OCI-LY1 (cell line): Measurements from ENCODE around the gene GORASP1.
A peak's percentile ranks its signal among the peaks of the same experiment; 100 is the strongest.

Source experiments
- H2AFZ ChIP-seq: fragments of 200-600 bp; sonication (generic), shearing (Covaris generic); 2 replicates; pipeline ENCODE4 v1.6.0; 2014; ENCODE audit warnings: antibody characterized with exemption, mild to moderate bottlenecking, low read length
- H3F3A ChIP-seq: fragments of 200-600 bp; sonication (generic), shearing (Covaris generic); 2 replicates; pipeline ENCODE4 v1.6.0; 2014; ENCODE audit warnings: mild to moderate bottlenecking, antibody characterized with exemption, low read length, moderate library complexity; ENCODE audit not compliant: insufficient read depth
- H3K27ac ChIP-seq: fragments of 200-600 bp; sonication (generic); 2 replicates; pipeline ENCODE4 v1.5.1; 2014; ENCODE audit warnings: low read length, mixed run types, mild to moderate bottlenecking, low read depth; ENCODE audit not compliant: poor library complexity, severe bottlenecking
- H3K27me3 ChIP-seq: fragments of 200-600 bp; sonication (generic); 2 replicates; pipeline ENCODE4 v1.6.0; 2014; ENCODE audit warnings: antibody characterized with exemption, mild to moderate bottlenecking, low read length, moderate library complexity; ENCODE audit not compliant: insufficient read depth
- H3K36me3 ChIP-seq: fragments of 200-600 bp; sonication (generic); 2 replicates; pipeline ENCODE4 v1.6.1; 2014; ENCODE audit warnings: mild to moderate bottlenecking, antibody characterized with exemption, low read length, moderate library complexity, mixed read lengths; ENCODE audit not compliant: insufficient read depth
- H3K4me1 ChIP-seq: fragments of 200-600 bp; sonication (generic); 2 replicates; pipeline ENCODE4 v1.5.1; 2014; ENCODE audit warnings: mild to moderate bottlenecking, low read length, moderate library complexity; ENCODE audit not compliant: insufficient read depth, severe bottlenecking
- H3K4me2 ChIP-seq: fragments of 200-600 bp; sonication (generic), shearing (Covaris generic); 2 replicates; pipeline ENCODE4 v1.6.1; 2014; ENCODE audit warnings: low read length
- H3K4me3 ChIP-seq: fragments of 200-600 bp; sonication (generic); 2 replicates; pipeline ENCODE4 v1.5.1; 2014; ENCODE audit warnings: low read length, low read depth, mild to moderate bottlenecking, mixed read lengths; ENCODE audit not compliant: poor library complexity, severe bottlenecking
- H3K79me2 ChIP-seq: fragments of 200-600 bp; shearing (Covaris generic); 2 replicates; pipeline ENCODE4 v1.6.1; 2016; ENCODE audit warnings: mixed run types, low read length, mixed read lengths; ENCODE audit not compliant: insufficient read depth
- H3K9ac ChIP-seq: fragments of 200-600 bp; sonication (generic), shearing (Covaris generic); 2 replicates; pipeline ENCODE4 v1.6.1; 2014; ENCODE audit warnings: mild to moderate bottlenecking, low read length, mixed read lengths
- H3K9me2 ChIP-seq: fragments of 200-600 bp; sonication (generic), shearing (Covaris generic); 2 replicates; pipeline ENCODE4 v1.6.1; 2014; ENCODE audit warnings: low read depth, mild to moderate bottlenecking, low read length, mixed read lengths
- H3K9me3 ChIP-seq: fragments of 200-600 bp; shearing (Covaris generic); 2 replicates; pipeline ENCODE4 v1.6.1; 2014; ENCODE audit warnings: low read length, mixed read lengths
- H4K20me1 ChIP-seq: fragments of 200-600 bp; sonication (generic), shearing (Covaris generic); 2 replicates; pipeline ENCODE4 v1.6.0; 2016; ENCODE audit warnings: mild to moderate bottlenecking, low read length; ENCODE audit not compliant: insufficient read depth
- EZH2 ChIP-seq: fragments of 200-600 bp; sonication (generic), shearing (Covaris generic); IDR thresholded peaks from 2 replicates; pipeline ENCODE4 v1.8.0; 2017; ENCODE audit warnings: borderline replicate concordance, mixed run types, mild to moderate bottlenecking, antibody characterized with exemption, low read length, moderate library complexity, mixed read lengths
- TF ChIP-seq, protein P1 (sequence below): fragments of 200-600 bp; sonication (generic), shearing (Covaris generic); IDR thresholded peaks from 2 replicates; pipeline ENCODE4 v1.5.1; 2017; ENCODE audit warnings: mild to moderate bottlenecking, antibody characterized with exemption, low read length, moderate library complexity, mixed read lengths

The GORASP1 gene

GRCh38 chr3:39068556-39068955 lies 38.9 kb downstream of the GORASP1 start:
- Histone ChIP-seq H3K36me3 (peaks cover 60% of the 10 kb centered on the region; the same call in 1 of the 2 replicates), H3K4me1 (peaks cover 8% of the 10 kb centered on the region), H4K20me1 (no peaks in the 10 kb centered on the region), H3K4me2 (no peak overlapping the region), H3K27me3 (no peaks in the 10 kb centered on the region), H3F3A (no peaks in the 10 kb centered on the region), H3K9ac (no peak overlapping the region), H3K9me2 (no peaks in the 10 kb centered on the region), H3K79me2 (no peaks in the 10 kb centered on the region), H2AFZ (no peak overlapping the region), H3K27ac (no peak overlapping the region), H3K9me3 (no peaks in the 10 kb centered on the region), H3K4me3 (no peak overlapping the region)
- TF ChIP-seq, protein P1, sequence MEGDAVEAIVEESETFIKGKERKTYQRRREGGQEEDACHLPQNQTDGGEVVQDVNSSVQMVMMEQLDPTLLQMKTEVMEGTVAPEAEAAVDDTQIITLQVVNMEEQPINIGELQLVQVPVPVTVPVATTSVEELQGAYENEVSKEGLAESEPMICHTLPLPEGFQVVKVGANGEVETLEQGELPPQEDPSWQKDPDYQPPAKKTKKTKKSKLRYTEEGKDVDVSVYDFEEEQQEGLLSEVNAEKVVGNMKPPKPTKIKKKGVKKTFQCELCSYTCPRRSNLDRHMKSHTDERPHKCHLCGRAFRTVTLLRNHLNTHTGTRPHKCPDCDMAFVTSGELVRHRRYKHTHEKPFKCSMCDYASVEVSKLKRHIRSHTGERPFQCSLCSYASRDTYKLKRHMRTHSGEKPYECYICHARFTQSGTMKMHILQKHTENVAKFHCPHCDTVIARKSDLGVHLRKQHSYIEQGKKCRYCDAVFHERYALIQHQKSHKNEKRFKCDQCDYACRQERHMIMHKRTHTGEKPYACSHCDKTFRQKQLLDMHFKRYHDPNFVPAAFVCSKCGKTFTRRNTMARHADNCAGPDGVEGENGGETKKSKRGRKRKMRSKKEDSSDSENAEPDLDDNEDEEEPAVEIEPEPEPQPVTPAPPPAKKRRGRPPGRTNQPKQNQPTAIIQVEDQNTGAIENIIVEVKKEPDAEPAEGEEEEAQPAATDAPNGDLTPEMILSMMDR = no peak
- TF ChIP-seq EZH2 = no peak

- no peak overlapping the region for H3K4me2 ChIP-seq
- no peak overlapping the region for H3K4me3 ChIP-seq
- H3K9ac ChIP-seq = no peak overlapping the region
- no peaks in the 10 kb centered on the region for H3K9me2 ChIP-seq
- no peaks in the 10 kb centered on the region for H4K20me1 ChIP-seq
- TF ChIP-seq EZH2 = no peak
- TF ChIP-seq, protein P1 = no peak
- H3K4me1 ChIP-seq = peaks cover 8% of the 10 kb centered on the region
- H3K27me3 ChIP-seq = no peaks in the 10 kb centered on the region
- H3F3A ChIP-seq = no peaks in the 10 kb centered on the region
- H3K36me3 ChIP-seq = peaks cover 47% of the 10 kb centered on the region; the same call in 1 of the 2 replicates
- H3K9me3 ChIP-seq = no peaks in the 10 kb centered on the region
- no peak overlapping the region for H2AFZ ChIP-seq
- H3K27ac ChIP-seq = no peak overlapping the region
- peaks cover 2% of the 10 kb centered on the region; the same call in 1 of the 2 replicates for H3K79me2 ChIP-seq
These were observed 40.1 kb downstream of the GORASP1 start for GRCh38 chr3:39067286-39067685.

DNA sequence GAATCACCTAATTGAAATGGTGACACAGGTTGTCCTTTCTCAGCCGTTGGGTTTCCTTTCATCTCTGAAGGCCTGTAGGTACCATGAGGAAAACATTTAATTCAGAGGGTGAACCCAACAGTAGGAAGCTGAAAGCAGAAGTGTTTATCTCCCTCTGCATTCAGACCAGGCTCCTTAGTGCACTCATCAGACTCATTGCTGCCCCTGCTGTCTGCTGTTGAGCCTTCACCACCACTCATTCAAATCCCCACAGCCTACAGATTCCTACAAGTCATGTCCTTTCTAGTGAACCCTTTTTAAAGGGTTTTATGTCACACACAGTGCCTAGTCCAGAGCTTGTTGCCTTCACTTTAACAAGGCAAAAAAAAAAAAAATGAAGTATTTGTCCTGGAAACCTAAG lies 42.2 kb downstream of the GORASP1 start:
- H3K4me1 ChIP-seq = peaks cover 8% of the 10 kb centered on the region
- peaks cover 35% of the 10 kb centered on the region; the same call in 1 of the 2 replicates for H3K36me3 ChIP-seq
- H3K9me2 ChIP-seq = no peaks in the 10 kb centered on the region
- no peaks in the 10 kb centered on the region for H3K9me3 ChIP-seq
- no peak for TF ChIP-seq EZH2
- TF ChIP-seq, protein P1 = peak; percentile 70
- H3K4me2 ChIP-seq = no peak overlapping the region
- no peak overlapping the region for H2AFZ ChIP-seq
- no peak overlapping the region for H3K4me3 ChIP-seq
- no peak overlapping the region for H3K9ac ChIP-seq
- H3K27ac ChIP-seq = peak overlapping the region; percentile 54
- no peaks in the 10 kb centered on the region for H3F3A ChIP-seq
- peaks cover 4% of the 10 kb centered on the region; the same call in 1 of the 2 replicates for H3K79me2 ChIP-seq
- H3K27me3 ChIP-seq = no peaks in the 10 kb centered on the region
- no peaks in the 10 kb centered on the region for H4K20me1 ChIP-seq
